GM12891 (cell line): ENCODE measurements around the gene NRP2.

Experiments
- DNase-seq: peaks from one replicate; pipeline ENCODE4 v3.0.0; 2011; ENCODE audit warnings: low spot score; ENCODE audit not compliant: insufficient read length
- FAIRE-seq: peaks from 2 replicates; lab custom pipeline; 2011; peaks lifted over from hg19 to GRCh38; lab: Jason Lieb, UNC
- PAX5 ChIP-seq: IDR thresholded peaks from 2 replicates; pipeline ENCODE4 v1.6.1; 2011; ENCODE audit warnings: low read length, moderate library complexity, mild to moderate bottlenecking; ENCODE audit not compliant: insufficient read depth, severe bottlenecking
- POLR2A ChIP-seq: IDR thresholded peaks from 2 replicates; pipeline ENCODE4 v1.6.1; 2011; ENCODE audit warnings: low read depth, low read length, control low read depth
- POLR2AphosphoS5 ChIP-seq: IDR thresholded peaks from 2 replicates; pipeline ENCODE4 v1.6.1; 2011; ENCODE audit warnings: low read depth, low read length, control low read depth
- POU2F2 ChIP-seq: IDR thresholded peaks from 2 replicates; pipeline ENCODE4 v1.6.1; 2011; ENCODE audit warnings: low read depth, mild to moderate bottlenecking, control low read depth, low read length, moderate library complexity
- SPI1 ChIP-seq: IDR thresholded peaks from 2 replicates; pipeline ENCODE4 v1.6.1; 2011; ENCODE audit warnings: low read depth, low read length, control low read depth
- TAF1 ChIP-seq: IDR thresholded peaks from 2 replicates; pipeline ENCODE4 v1.6.1; 2011; ENCODE audit warnings: low read depth, low read length, control low read depth

Gene NRP2

GRCh38 chr2:205834796-205835195 is 152.5 kb downstream of the NRP2 start:
- TF ChIP-seq SPI1 (no peak), PAX5 (no peak), POU2F2 (no peak), POLR2A (no peak), TAF1 (no peak), POLR2AphosphoS5 (no peak)
- DNase-seq (no peak), FAIRE-seq (no peak)

GRCh38 chr2:205835251-205835791 is 153.0 kb downstream of the NRP2 start:
- DNase-seq (no peak), FAIRE-seq (no peak)
- TF ChIP-seq POLR2A, result no peak
- no peak for TF ChIP-seq PAX5
- TF ChIP-seq POU2F2, result no peak
- TF ChIP-seq TAF1, result no peak
- no peak for TF ChIP-seq SPI1
- no peak for TF ChIP-seq POLR2AphosphoS5

GRCh38 chr2:205835923-205836322 is 153.6 kb downstream of the NRP2 start:
- FAIRE-seq (no peak), DNase-seq (no peak)
- TF ChIP-seq POU2F2, result no peak
- no peak for TF ChIP-seq POLR2AphosphoS5
- no peak for TF ChIP-seq PAX5
- no peak for TF ChIP-seq TAF1
- TF ChIP-seq SPI1, result no peak
- TF ChIP-seq POLR2A, result no peak

GRCh38 chr2:205836477-205837221 is 154.3 kb downstream of the NRP2 start:
- DNase-seq (no peak), FAIRE-seq (no peak)

GRCh38 chr2:205837663-205838062 is 155.4 kb downstream of the NRP2 start:
- TF ChIP-seq POLR2A (no peak), POU2F2 (no peak), SPI1 (no peak), TAF1 (no peak), POLR2AphosphoS5 (no peak), PAX5 (no peak)
- FAIRE-seq (no peak), DNase-seq (no peak)

More at GRCh38 chr2:205836477-205837221, 154.3 kb downstream of the NRP2 start:
- no peak for TF ChIP-seq PAX5
- TF ChIP-seq POU2F2, result no peak
- TF ChIP-seq POLR2AphosphoS5, result no peak
- no peak for TF ChIP-seq TAF1
- TF ChIP-seq POLR2A, result no peak
- TF ChIP-seq SPI1, result no peak

GRCh38 chr2:205845446-205845845 is 163.1 kb downstream of the NRP2 start:
- TF ChIP-seq POLR2A (no peak), PAX5 (no peak), TAF1 (no peak), POLR2AphosphoS5 (no peak), POU2F2 (no peak), SPI1 (no peak)
- DNase-seq (no peak), FAIRE-seq (no peak)
